ENCODE data around the gene PUM2. TPM values are rescaled to one million over a fixed set of nuclear protein-coding genes. Genes with fewer than 3 reads are reported as not detected.
A peak's percentile ranks its signal among the peaks of the same experiment; 100 is the strongest.
"Not testable (repeated sequence)": the region's sequence is repeated elsewhere in the genome, so short reads cannot be mapped to it uniquely, and the experiment has no call there.

Gene PUM2
- total RNA-seq, 1 experiment from 2014 or later, result 112 TPM

GRCh38 chr2:20378891-20379519 is 28.4 kb upstream of the PUM2 start:
- TF ChIP-seq, protein P1, sequence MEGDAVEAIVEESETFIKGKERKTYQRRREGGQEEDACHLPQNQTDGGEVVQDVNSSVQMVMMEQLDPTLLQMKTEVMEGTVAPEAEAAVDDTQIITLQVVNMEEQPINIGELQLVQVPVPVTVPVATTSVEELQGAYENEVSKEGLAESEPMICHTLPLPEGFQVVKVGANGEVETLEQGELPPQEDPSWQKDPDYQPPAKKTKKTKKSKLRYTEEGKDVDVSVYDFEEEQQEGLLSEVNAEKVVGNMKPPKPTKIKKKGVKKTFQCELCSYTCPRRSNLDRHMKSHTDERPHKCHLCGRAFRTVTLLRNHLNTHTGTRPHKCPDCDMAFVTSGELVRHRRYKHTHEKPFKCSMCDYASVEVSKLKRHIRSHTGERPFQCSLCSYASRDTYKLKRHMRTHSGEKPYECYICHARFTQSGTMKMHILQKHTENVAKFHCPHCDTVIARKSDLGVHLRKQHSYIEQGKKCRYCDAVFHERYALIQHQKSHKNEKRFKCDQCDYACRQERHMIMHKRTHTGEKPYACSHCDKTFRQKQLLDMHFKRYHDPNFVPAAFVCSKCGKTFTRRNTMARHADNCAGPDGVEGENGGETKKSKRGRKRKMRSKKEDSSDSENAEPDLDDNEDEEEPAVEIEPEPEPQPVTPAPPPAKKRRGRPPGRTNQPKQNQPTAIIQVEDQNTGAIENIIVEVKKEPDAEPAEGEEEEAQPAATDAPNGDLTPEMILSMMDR (conservative IDR thresholded peaks at IDR 0.05; ENCODE audit: low read depth, low read length), result peak; percentile 52
- no peak for TF ChIP-seq EZH2 (IDR thresholded peaks at IDR 0.05; ENCODE audit: borderline replicate concordance, low read depth, low read length, poor library complexity, severe bottlenecking)
- ChIA-PET CTCF (interaction anchor here (1.0 kb wide), 1 partner anchor 264 kb away, joined by 3 read pairs; no protein-coding TSS in a partner anchor), POLR2A (ENCODE audit: low non-redundant PET) (no interaction called here)
- Histone ChIP-seq H3K36me3 (ENCODE audit: insufficient read depth, low read length, poor library complexity, severe bottlenecking) (no peaks in the 10 kb centered on the region), H3K4me3 (ENCODE audit: low read depth, low read length, poor library complexity, severe bottlenecking) (no peak overlapping the region), H3K27me3 (replicated peaks; ENCODE audit: insufficient read depth, low read depth, low read length, poor library complexity) (no peaks in the 10 kb centered on the region), H3K27ac (ENCODE audit: low read depth, low read length, poor library complexity, severe bottlenecking) (no peak overlapping the region), H3K9me3 (ENCODE audit: low read depth, low read length, poor library complexity, severe bottlenecking) (no peaks in the 10 kb centered on the region), H3K4me1 (ENCODE audit: insufficient read depth, low read length, poor library complexity, severe bottlenecking) (peaks cover 8% of the 10 kb centered on the region)
- DNase-seq (ENCODE audit: low spot score), result peak; percentile 39
- BruUV-seq (replicated peaks), result no TSS peak
- intact Hi-C loops (cut with micrococcal nuclease; ENCODE audit: unreplicated experiment), result no loop called here

- H3K36me3 ChIP-seq (ENCODE audit: insufficient read depth, low read length, poor library complexity, severe bottlenecking), result no peaks in the 10 kb centered on the region
- H3K4me1 ChIP-seq (ENCODE audit: insufficient read depth, low read length, poor library complexity, severe bottlenecking), result peaks cover 8% of the 10 kb centered on the region
- TF ChIP-seq, protein P1 (conservative IDR thresholded peaks at IDR 0.05; ENCODE audit: low read depth, low read length), result no peak
- no peak for TF ChIP-seq EZH2 (IDR thresholded peaks at IDR 0.05; ENCODE audit: borderline replicate concordance, low read depth, low read length, poor library complexity, severe bottlenecking)
- POLR2A ChIA-PET (ENCODE audit: low non-redundant PET), result interaction anchor here (0.6 kb wide), 1 partner anchor 175 kb away, joined by 4 read pairs; no protein-coding TSS in a partner anchor
- H3K27ac ChIP-seq (ENCODE audit: low read depth, low read length, poor library complexity, severe bottlenecking), result no peak overlapping the region
- H3K4me3 ChIP-seq (ENCODE audit: low read depth, low read length, poor library complexity, severe bottlenecking), result no peak overlapping the region
- H3K9me3 ChIP-seq (ENCODE audit: low read depth, low read length, poor library complexity, severe bottlenecking), result no peaks in the 10 kb centered on the region
- CTCF ChIA-PET, result interaction anchor here (1.0 kb wide), 1 partner anchor 265 kb away, joined by 3 read pairs; no protein-coding TSS in a partner anchor
- no peaks in the 10 kb centered on the region for H3K27me3 ChIP-seq (replicated peaks; ENCODE audit: insufficient read depth, low read depth, low read length, poor library complexity)
- intact Hi-C loops (cut with micrococcal nuclease; ENCODE audit: unreplicated experiment), result no loop called here
- BruUV-seq (replicated peaks), result no TSS peak
- no peak for DNase-seq (ENCODE audit: low spot score)
Observed at GRCh38 chr2:20378341-20378740, 27.7 kb upstream of the PUM2 start.

GRCh38 chr2:20377741-20378140 is 27.1 kb upstream of the PUM2 start:
- Histone ChIP-seq H3K27me3 (replicated peaks; ENCODE audit: insufficient read depth, low read depth, low read length, poor library complexity) (no peaks in the 10 kb centered on the region), H3K9me3 (ENCODE audit: low read depth, low read length, poor library complexity, severe bottlenecking) (no peaks in the 10 kb centered on the region), H3K4me1 (ENCODE audit: insufficient read depth, low read length, poor library complexity, severe bottlenecking) (peaks cover 8% of the 10 kb centered on the region), H3K27ac (ENCODE audit: low read depth, low read length, poor library complexity, severe bottlenecking) (no peak overlapping the region), H3K36me3 (ENCODE audit: insufficient read depth, low read length, poor library complexity, severe bottlenecking) (no peaks in the 10 kb centered on the region), H3K4me3 (ENCODE audit: low read depth, low read length, poor library complexity, severe bottlenecking) (no peak overlapping the region)
- ChIA-PET CTCF (no interaction called here), POLR2A (ENCODE audit: low non-redundant PET) (interaction anchor here (0.6 kb wide), 1 partner anchor 176 kb away, joined by 4 read pairs; no protein-coding TSS in a partner anchor)
- TF ChIP-seq EZH2 (IDR thresholded peaks at IDR 0.05; ENCODE audit: borderline replicate concordance, low read depth, low read length, poor library complexity, severe bottlenecking), result no peak
- TF ChIP-seq, protein P1 (conservative IDR thresholded peaks at IDR 0.05; ENCODE audit: low read depth, low read length), result no peak
- no peak for DNase-seq (ENCODE audit: low spot score)
- intact Hi-C loops (cut with micrococcal nuclease; ENCODE audit: unreplicated experiment), result no loop called here
- BruUV-seq (replicated peaks), result no TSS peak

DNA sequence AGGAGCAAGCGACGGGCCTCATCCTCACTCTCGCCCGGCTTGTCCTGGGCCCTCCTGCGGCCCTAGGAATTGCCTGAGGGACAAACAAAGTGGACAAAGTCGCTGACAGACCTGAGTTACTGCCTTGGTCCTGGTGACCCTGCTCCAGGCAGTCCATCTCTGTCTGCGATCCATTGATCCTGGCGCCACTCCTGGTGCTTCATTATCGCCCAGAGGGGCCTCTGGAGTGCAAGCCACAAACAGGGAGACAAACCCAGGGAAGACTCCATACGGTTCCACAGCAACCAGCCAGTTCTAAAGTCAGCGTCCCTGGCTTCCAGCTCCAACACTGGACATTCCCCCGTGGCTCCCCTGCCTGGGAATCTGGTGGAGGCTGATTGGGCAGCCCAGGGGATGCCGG is 24.3 kb upstream of the PUM2 start:
- H3K27ac ChIP-seq (ENCODE audit: low read depth, low read length, poor library complexity, severe bottlenecking); H3K4me3 ChIP-seq (ENCODE audit: low read depth, low read length, poor library complexity, severe bottlenecking); intact Hi-C loops (cut with micrococcal nuclease; ENCODE audit: unreplicated experiment); BruUV-seq (replicated peaks); H3K36me3 ChIP-seq (ENCODE audit: insufficient read depth, low read length, poor library complexity, severe bottlenecking); H3K4me1 ChIP-seq (ENCODE audit: insufficient read depth, low read length, poor library complexity, severe bottlenecking); H3K27me3 ChIP-seq (replicated peaks; ENCODE audit: insufficient read depth, low read depth, low read length, poor library complexity); H3K9me3 ChIP-seq (ENCODE audit: low read depth, low read length, poor library complexity, severe bottlenecking); CTCF ChIA-PET; DNase-seq (ENCODE audit: low spot score): not testable (repeated sequence)
- POLR2A ChIA-PET (ENCODE audit: low non-redundant PET), result interaction anchor here (0.6 kb wide), 1 partner anchor 135 kb away, joined by 6 read pairs; no protein-coding TSS in a partner anchor

Measured in A673 (cell line).